H9 (cell line): Measurements from ENCODE around the gene CETN1. TPM values are rescaled to one million over a fixed set of nuclear protein-coding genes. Genes with fewer than 3 reads are reported as not detected.

Experiments
- DNase-seq: peaks from one replicate; pipeline ENCODE4 v3.0.0-alpha.2; 2017
- H2AFZ ChIP-seq: one replicate; pipeline ENCODE4 v1.6.1; 2013; ENCODE audit warnings: mild to moderate bottlenecking, low read length, control low read depth, moderate library complexity
- H2AK5ac ChIP-seq: 2 replicates; pipeline ENCODE4 v1.6.1; 2013; ENCODE audit warnings: low read length, control low read depth, mixed read lengths; ENCODE audit not compliant: insufficient read length
- H2BK120ac ChIP-seq: one replicate; pipeline ENCODE4 v1.6.1; 2013; ENCODE audit warnings: low read depth, mild to moderate bottlenecking, low read length, control low read depth, inconsistent platforms; ENCODE audit not compliant: poor library complexity, severe bottlenecking
- H2BK12ac ChIP-seq: 2 replicates; pipeline ENCODE4 v1.6.1; 2013; ENCODE audit warnings: low read length, control low read depth, mixed read lengths, low read depth; ENCODE audit not compliant: insufficient read length
- H2BK15ac ChIP-seq: 2 replicates; pipeline ENCODE4 v1.6.1; 2013; ENCODE audit warnings: low read depth, low read length, control low read depth
- H2BK20ac ChIP-seq: one replicate; pipeline ENCODE4 v1.6.1; 2013; ENCODE audit warnings: low read depth, mild to moderate bottlenecking, low read length, control low read depth, inconsistent platforms; ENCODE audit not compliant: poor library complexity, severe bottlenecking
- H2BK5ac ChIP-seq: 2 replicates; pipeline ENCODE4 v1.6.1; 2013; ENCODE audit warnings: low read length, control low read depth, mixed read lengths; ENCODE audit not compliant: insufficient read length
- H3K14ac ChIP-seq: 2 replicates; pipeline ENCODE4 v1.6.1; 2013; ENCODE audit warnings: low read length, control low read depth; ENCODE audit not compliant: insufficient read depth
- H3K18ac ChIP-seq: 2 replicates; pipeline ENCODE4 v1.6.1; 2013; ENCODE audit warnings: low read depth, mild to moderate bottlenecking, mixed read lengths, low read length, control low read depth; ENCODE audit not compliant: insufficient read length
- H3K23ac ChIP-seq: 2 replicates; pipeline ENCODE4 v1.6.1; 2013; ENCODE audit warnings: low read length, control low read depth, mixed read lengths, low read depth; ENCODE audit not compliant: insufficient read length
- H3K23me2 ChIP-seq: 2 replicates; pipeline ENCODE4 v1.6.1; 2013; ENCODE audit warnings: low read depth, mild to moderate bottlenecking, mixed read lengths, low read length, control low read depth; ENCODE audit not compliant: insufficient read length, poor library complexity, severe bottlenecking
- H3K27ac ChIP-seq: 2 replicates; pipeline ENCODE4 v1.5.1; 2013; ENCODE audit warnings: low read length, control low read depth, mixed read lengths, low read depth; ENCODE audit not compliant: insufficient read length
- H3K27me3 ChIP-seq: 2 replicates; pipeline ENCODE4 v1.6.1; 2013; ENCODE audit warnings: low read length, control low read depth, inconsistent platforms; ENCODE audit not compliant: insufficient read depth
- H3K4ac ChIP-seq: 2 replicates; pipeline ENCODE4 v1.6.1; 2013; ENCODE audit warnings: low read depth, mild to moderate bottlenecking, control low read depth, inconsistent platforms, low read length, moderate library complexity
- H3K4me1 ChIP-seq: 2 replicates; pipeline ENCODE4 v1.6.1; 2013; ENCODE audit warnings: low read length, control low read depth, inconsistent platforms; ENCODE audit not compliant: insufficient read depth
- H3K4me2 ChIP-seq: 2 replicates; pipeline ENCODE4 v1.6.1; 2013; ENCODE audit warnings: low read length, control low read depth, mixed read lengths; ENCODE audit not compliant: insufficient read length, insufficient read depth
- H3K56ac ChIP-seq: 2 replicates; pipeline ENCODE4 v1.6.1; 2013; ENCODE audit warnings: low read depth, mild to moderate bottlenecking, mixed read lengths, low read length, control low read depth; ENCODE audit not compliant: insufficient read length
- H3K79me1 ChIP-seq: 2 replicates; pipeline ENCODE4 v1.6.1; 2013; ENCODE audit warnings: low read depth, mild to moderate bottlenecking, moderate library complexity, low read length, control low read depth, inconsistent platforms; ENCODE audit not compliant: insufficient read depth, poor library complexity, severe bottlenecking
- H3K79me2 ChIP-seq: 2 replicates; pipeline ENCODE4 v1.6.1; 2013; ENCODE audit warnings: low read length, control low read depth, inconsistent platforms; ENCODE audit not compliant: insufficient read depth
- H3K9ac ChIP-seq: 2 replicates; pipeline ENCODE4 v1.6.1; 2013; ENCODE audit warnings: low read length, control low read depth, mixed read lengths; ENCODE audit not compliant: insufficient read length; ENCODE audit errors: extremely low read depth
- H3K9me3 ChIP-seq: one replicate; pipeline ENCODE4 v1.6.1; 2013; ENCODE audit warnings: low read depth, low read length, inconsistent platforms; ENCODE audit not compliant: control insufficient read depth
- H3T11ph ChIP-seq: one replicate; pipeline ENCODE4 v1.6.1; 2013; ENCODE audit warnings: mild to moderate bottlenecking, low read length, control low read depth, inconsistent platforms
- H4K20me1 ChIP-seq: one replicate; pipeline ENCODE4 v1.6.1; 2013; ENCODE audit not compliant: control insufficient read depth, insufficient read length, insufficient read depth
- H4K5ac ChIP-seq: 2 replicates; pipeline ENCODE4 v1.6.1; 2013; ENCODE audit warnings: low read depth, mild to moderate bottlenecking, mixed read lengths, low read length, control low read depth; ENCODE audit not compliant: insufficient read length
- H4K8ac ChIP-seq: replicated peaks from 2 replicates; pipeline ENCODE4 v1.6.1; 2013; ENCODE audit warnings: low read length, control low read depth, mixed read lengths, low read depth; ENCODE audit not compliant: insufficient read length
- H4K91ac ChIP-seq: 2 replicates; pipeline ENCODE4 v1.6.1; 2013; ENCODE audit warnings: low read depth, mild to moderate bottlenecking, moderate library complexity, mixed read lengths, low read length, control low read depth; ENCODE audit not compliant: insufficient read length
- H3K27ac Mint-ChIP-seq, 3 experiments: 2 replicates in 2 of 3; 3 replicates in 1 of 3; pipeline ENCODE4 v1.8.0; 2020 to 2021; ENCODE audit warnings: mixed read lengths in 3 of 3, mild to moderate bottlenecking in 1 of 3, moderate library complexity in 1 of 3
- H3K27me3 Mint-ChIP-seq: 2 replicates; pipeline ENCODE4 v1.8.0; 2021; ENCODE audit warnings: low read depth, mild to moderate bottlenecking, moderate library complexity, mixed read lengths
- H3K36me3 Mint-ChIP-seq, 3 experiments: 2 replicates in 2 of 3; 3 replicates in 1 of 3; pipeline ENCODE4 v1.8.0; 2020 to 2021; ENCODE audit warnings: low read depth in 3 of 3, mixed read lengths in 3 of 3; ENCODE audit not compliant: insufficient read depth in 1 of 3
- H3K4me1 Mint-ChIP-seq, 2 experiments: 2 replicates each; pipeline ENCODE4 v1.8.0; 2020; ENCODE audit warnings: mixed read lengths in 2 of 2
- H3K4me3 Mint-ChIP-seq, 2 experiments: 2 replicates in 1 of 2; 3 replicates in 1 of 2; pipeline ENCODE4 v1.8.0; 2020 to 2021; ENCODE audit warnings: mild to moderate bottlenecking in 2 of 2, mixed read lengths in 2 of 2, moderate library complexity in 1 of 2
- H3K9me3 Mint-ChIP-seq, 2 experiments: 2 replicates in 1 of 2; 3 replicates in 1 of 2; pipeline ENCODE4 v1.8.0; 2020; ENCODE audit warnings: mild to moderate bottlenecking in 2 of 2, mixed read lengths in 2 of 2, moderate library complexity in 1 of 2
- WGBS: extraction: QIAGEN DNeasy Blood & Tissue Kit; methylation state at CpG from one replicate; pipeline ENCODE4 v1.1.7; 2013; ENCODE audit warnings: missing lambda C conversion rate, low lambda C conversion rate, mixed read lengths; ENCODE audit not compliant: insufficient read length; ENCODE audit errors: extremely low coverage; 5-methylcytosine and 5-hydroxymethylcytosine counted together
- total RNA-seq: library from RNA; stranded (reverse); gene quantifications from 2 replicates; pipeline ENCODE4 v1.2.1, GENCODE V29; 2021
- TF ChIP-seq, protein P1 (sequence below): fragments of 200-600 bp; sonication (generic); conservative IDR thresholded peaks from 3 replicates; pipeline ENCODE4 v1.8.0; 2021; ENCODE audit warnings: antibody characterized with exemption, mild to moderate bottlenecking

The CETN1 gene
- total RNA-seq, 1 experiment from 2014 or later, result not detected

GRCh38 chr18:595571-595970, 15.4 kb downstream of the CETN1 start:
- Mint-ChIP-seq H3K9me3 (peaks cover 5% of the 10 kb centered on the region in 2 experiments), H3K27ac (no peak overlapping the region), H3K4me1 (peaks cover 9 to 12% of the 10 kb centered on the region in 2 experiments; a peak in 3 of 4 replicates), H3K4me3 (no peak overlapping the region), H3K36me3 (peaks cover 0 to 6% (median 0%) of the 10 kb centered on the region in 3 experiments; a peak in 1 of 7 replicates), H3K27me3 (peaks cover 4% of the 10 kb centered on the region)
- no peak overlapping the region for H2BK20ac ChIP-seq
- H2BK15ac ChIP-seq, result no peak overlapping the region
- no peak overlapping the region for H3K56ac ChIP-seq
- H3K79me2 ChIP-seq, result no peaks in the 10 kb centered on the region
- TF ChIP-seq, protein P1, sequence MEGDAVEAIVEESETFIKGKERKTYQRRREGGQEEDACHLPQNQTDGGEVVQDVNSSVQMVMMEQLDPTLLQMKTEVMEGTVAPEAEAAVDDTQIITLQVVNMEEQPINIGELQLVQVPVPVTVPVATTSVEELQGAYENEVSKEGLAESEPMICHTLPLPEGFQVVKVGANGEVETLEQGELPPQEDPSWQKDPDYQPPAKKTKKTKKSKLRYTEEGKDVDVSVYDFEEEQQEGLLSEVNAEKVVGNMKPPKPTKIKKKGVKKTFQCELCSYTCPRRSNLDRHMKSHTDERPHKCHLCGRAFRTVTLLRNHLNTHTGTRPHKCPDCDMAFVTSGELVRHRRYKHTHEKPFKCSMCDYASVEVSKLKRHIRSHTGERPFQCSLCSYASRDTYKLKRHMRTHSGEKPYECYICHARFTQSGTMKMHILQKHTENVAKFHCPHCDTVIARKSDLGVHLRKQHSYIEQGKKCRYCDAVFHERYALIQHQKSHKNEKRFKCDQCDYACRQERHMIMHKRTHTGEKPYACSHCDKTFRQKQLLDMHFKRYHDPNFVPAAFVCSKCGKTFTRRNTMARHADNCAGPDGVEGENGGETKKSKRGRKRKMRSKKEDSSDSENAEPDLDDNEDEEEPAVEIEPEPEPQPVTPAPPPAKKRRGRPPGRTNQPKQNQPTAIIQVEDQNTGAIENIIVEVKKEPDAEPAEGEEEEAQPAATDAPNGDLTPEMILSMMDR, result no peak
- H2AFZ ChIP-seq, result no peak overlapping the region
- H2BK5ac ChIP-seq, result no peak overlapping the region
- no peak overlapping the region for H3T11ph ChIP-seq
- no peak overlapping the region for H4K5ac ChIP-seq
- no peak overlapping the region for H3K18ac ChIP-seq
- H3K23me2 ChIP-seq, result no peaks in the 10 kb centered on the region
- no peak overlapping the region for H2BK120ac ChIP-seq
- no peak overlapping the region for H2AK5ac ChIP-seq
- H3K27ac ChIP-seq, result no peak overlapping the region
- no peak overlapping the region for H3K4ac ChIP-seq
- H3K23ac ChIP-seq, result no peak overlapping the region
- no peak overlapping the region for H3K4me2 ChIP-seq
- H3K9me3 ChIP-seq, result no peaks in the 10 kb centered on the region
- no peak overlapping the region for H2BK12ac ChIP-seq
- H4K91ac ChIP-seq, result no peak overlapping the region
- no peak for DNase-seq
- H3K27me3 ChIP-seq, result no peaks in the 10 kb centered on the region
- H3K9ac ChIP-seq, result no peak overlapping the region
- no peaks in the 10 kb centered on the region for H3K79me1 ChIP-seq
- no CpG with 5 or more reads among the region's 1 CpG for WGBS
- no peaks in the 10 kb centered on the region for H4K20me1 ChIP-seq
- H3K14ac ChIP-seq, result no peak overlapping the region
- H4K8ac ChIP-seq, result no peak overlapping the region
- H3K4me1 ChIP-seq, result no peaks in the 10 kb centered on the region
